Lower leg skin (tissue), 4 donors: ENCODE results near the gene GCLC. TPM values are rescaled to one million over a fixed set of nuclear protein-coding genes. Genes with fewer than 3 reads are reported as not detected.
A peak's percentile ranks its signal among the peaks of the same experiment; 100 is the strongest.

Source experiments
- DNase-seq, 2 donors: peaks; one replicate each; pipeline ENCODE4 v3.0.0-alpha.2; 2019; ENCODE audit warnings: low spot score in 2 of 2
- H3K4me3 ChIP-seq: fragments of 200-600 bp; sonication (generic); 2 replicates; pipeline ENCODE4 v1.5.1; 2017; ENCODE audit warnings: mild to moderate bottlenecking, low read depth; ENCODE audit not compliant: poor library complexity, severe bottlenecking
- POLR2A ChIP-seq, 2 donors: fragments of 450-650 bp; IDR thresholded peaks; one replicate each; pipeline ENCODE4 v1.6.1; 2016 to 2017; ENCODE audit warnings: antibody characterized with exemption in 2 of 2, mild to moderate bottlenecking in 1 of 2, moderate library complexity in 1 of 2
- WGBS, 2 donors: methylation state at CpG; one replicate each; pipeline ENCODE4 v1.1.5; 2018; 5-methylcytosine and 5-hydroxymethylcytosine counted together
- intact Hi-C: fragments of 100-400 bp; cut with DNase I; formaldehyde crosslinking; loops from one replicate; pipeline ENCODE4 v1.15.0; 2023; ENCODE audit warnings: low total_unique reads
- total RNA-seq, 4 donors: library from RNA; depleted of rRNA; stranded (reverse); fragments of >200 nt; gene quantifications; one replicate each; pipeline ENCODE4 v1.1.0, GENCODE V29; 2016
- TF ChIP-seq, protein P1 (sequence below), 3 donors: fragments of 450-650 bp; IDR thresholded peaks; one replicate each; pipeline ENCODE4 v1.5.1; 2016; ENCODE audit warnings: antibody characterized with exemption in 3 of 3, mild to moderate bottlenecking in 3 of 3, moderate library complexity in 2 of 3

GCLC gene
- total RNA-seq, 4 donors from 2014 or later, result 29.2 to 34.1 (median 30.2) TPM

DNA sequence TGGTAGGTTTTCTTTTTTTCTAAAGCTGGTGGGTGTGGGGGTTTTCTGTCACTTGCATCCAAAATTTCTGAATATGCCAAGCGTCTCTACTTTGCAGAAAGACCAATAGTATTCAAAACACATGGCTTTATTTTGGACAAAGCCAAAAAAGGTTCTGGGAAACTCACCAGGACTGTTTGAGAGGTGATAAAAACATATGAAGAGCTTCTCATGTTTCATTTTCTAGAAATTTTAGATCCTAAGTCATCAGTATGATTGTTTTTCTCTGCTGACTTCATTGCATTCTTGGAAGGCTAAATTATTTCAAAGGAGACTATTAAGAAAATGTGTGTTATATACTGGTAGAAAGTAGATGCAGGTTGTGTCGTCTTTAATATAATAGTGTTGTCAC lies 51.3 kb downstream of the GCLC start:
- no peak for DNase-seq
- no peak for TF ChIP-seq POLR2A (IDR thresholded peaks at IDR 0.05)
- TF ChIP-seq, protein P1, sequence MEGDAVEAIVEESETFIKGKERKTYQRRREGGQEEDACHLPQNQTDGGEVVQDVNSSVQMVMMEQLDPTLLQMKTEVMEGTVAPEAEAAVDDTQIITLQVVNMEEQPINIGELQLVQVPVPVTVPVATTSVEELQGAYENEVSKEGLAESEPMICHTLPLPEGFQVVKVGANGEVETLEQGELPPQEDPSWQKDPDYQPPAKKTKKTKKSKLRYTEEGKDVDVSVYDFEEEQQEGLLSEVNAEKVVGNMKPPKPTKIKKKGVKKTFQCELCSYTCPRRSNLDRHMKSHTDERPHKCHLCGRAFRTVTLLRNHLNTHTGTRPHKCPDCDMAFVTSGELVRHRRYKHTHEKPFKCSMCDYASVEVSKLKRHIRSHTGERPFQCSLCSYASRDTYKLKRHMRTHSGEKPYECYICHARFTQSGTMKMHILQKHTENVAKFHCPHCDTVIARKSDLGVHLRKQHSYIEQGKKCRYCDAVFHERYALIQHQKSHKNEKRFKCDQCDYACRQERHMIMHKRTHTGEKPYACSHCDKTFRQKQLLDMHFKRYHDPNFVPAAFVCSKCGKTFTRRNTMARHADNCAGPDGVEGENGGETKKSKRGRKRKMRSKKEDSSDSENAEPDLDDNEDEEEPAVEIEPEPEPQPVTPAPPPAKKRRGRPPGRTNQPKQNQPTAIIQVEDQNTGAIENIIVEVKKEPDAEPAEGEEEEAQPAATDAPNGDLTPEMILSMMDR (IDR thresholded peaks at IDR 0.05), result no peak
- no peak overlapping the region for H3K4me3 ChIP-seq
- intact Hi-C loops, result loop anchor here (10.0 kb wide), 1 partner anchor 231 kb away; no protein-coding TSS in a partner anchor
- 53 to 60% methylated on average over 2 of the region's 2 CpGs for whole genome bisulfite sequencing, 2 donors

DNA sequence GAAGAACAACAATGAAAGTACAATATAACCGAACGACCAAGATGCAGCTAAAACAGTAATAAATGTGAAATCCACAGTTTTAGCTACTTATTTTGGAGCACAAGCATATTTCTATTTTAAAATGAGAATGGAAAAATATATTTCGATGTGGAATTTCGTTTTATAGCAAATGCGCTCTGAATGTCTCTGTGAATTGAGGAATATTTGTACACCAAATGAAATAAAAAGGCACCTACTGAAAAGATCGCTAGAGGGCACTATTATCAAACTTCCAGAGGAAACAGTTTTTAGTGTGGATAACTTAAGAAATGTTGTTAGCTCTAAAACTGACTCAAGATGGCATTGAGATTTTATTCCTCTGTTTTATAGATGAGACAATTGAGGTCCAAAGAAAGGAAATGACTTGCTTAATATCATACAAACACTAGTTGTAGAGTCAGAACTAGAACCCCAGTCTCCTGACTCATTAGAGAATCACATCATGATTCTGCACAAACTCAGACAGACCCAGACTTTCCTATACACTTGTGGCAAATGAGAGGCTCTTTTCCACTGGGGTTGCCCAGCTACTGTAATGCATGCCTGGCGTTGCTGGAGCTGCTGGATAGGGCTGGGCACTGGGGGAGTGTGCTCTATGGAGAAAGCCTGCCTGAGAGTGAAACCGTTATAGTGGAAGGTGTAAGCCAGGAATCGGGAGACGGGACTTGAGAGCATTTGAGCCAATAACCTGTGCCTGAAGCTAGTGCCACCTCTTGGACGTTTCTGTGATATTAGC lies 51.9 kb downstream of the GCLC start:
- DNase-seq, result no peak
- WGBS, 2 donors, result 19 to 23% methylated on average over 11 of the region's 11 CpGs
- intact Hi-C loops, result loop anchor here (10.0 kb wide), 1 partner anchor 232 kb away; no protein-coding TSS in a partner anchor

DNA sequence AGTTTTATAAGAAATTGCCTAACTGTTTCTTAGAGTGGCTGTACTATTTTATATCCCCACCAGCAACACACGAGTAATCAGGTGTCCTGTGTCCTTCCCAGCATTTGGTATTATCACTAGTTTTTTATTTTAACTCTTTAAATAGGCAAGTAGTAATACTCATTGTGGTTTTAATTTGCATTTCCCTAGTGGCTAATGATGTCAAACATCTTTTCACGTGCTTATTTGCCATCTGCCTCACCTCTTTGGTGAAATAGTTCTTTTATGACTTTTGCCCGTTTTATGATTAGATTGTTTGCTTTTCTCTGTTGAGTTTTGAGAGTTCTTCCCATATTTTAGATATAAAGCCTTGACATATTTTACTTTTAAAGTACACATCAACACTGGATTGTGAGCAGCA lies 57.8 kb downstream of the GCLC start:
- TF ChIP-seq POLR2A (IDR thresholded peaks at IDR 0.05), result no peak
- TF ChIP-seq, protein P1 (IDR thresholded peaks at IDR 0.05), result no peak
- intact Hi-C loops, result no loop called here
- WGBS, 2 donors, result 29% methylated on average over 3 of the region's 3 CpGs
- no peak overlapping the region for H3K4me3 ChIP-seq
- no peak for DNase-seq

More for the DNA sequence above, 51.9 kb downstream of the GCLC start:
- H3K4me3 ChIP-seq, result no peak overlapping the region
- TF ChIP-seq POLR2A (IDR thresholded peaks at IDR 0.05), result no peak
- TF ChIP-seq, protein P1 (IDR thresholded peaks at IDR 0.05), result no peak

DNA sequence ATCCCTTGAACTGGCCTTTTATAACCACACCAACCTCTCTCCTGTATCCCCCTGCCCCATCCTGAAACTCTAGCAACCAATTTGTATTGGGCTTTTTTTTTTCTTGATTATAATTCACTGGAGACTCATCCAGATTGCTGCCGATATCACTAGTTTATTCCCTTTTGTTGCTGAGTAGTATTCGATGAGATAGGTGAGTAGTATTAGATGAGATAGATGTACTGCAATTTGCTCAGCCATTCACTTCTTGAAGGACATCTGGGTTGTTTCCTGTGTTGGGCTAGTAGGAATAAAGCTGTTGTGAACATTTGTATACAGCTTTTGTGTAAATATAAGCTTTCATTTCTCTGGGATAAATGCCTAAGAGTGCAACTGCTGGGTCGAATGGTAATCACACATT lies 58.2 kb downstream of the GCLC start:
- 75 to 81% methylated on average over 3 of the region's 3 CpGs for WGBS, 2 donors
- TF ChIP-seq, protein P1 (IDR thresholded peaks at IDR 0.05), result no peak
- no peak for TF ChIP-seq POLR2A (IDR thresholded peaks at IDR 0.05)
- intact Hi-C loops, result no loop called here
- H3K4me3 ChIP-seq, result no peak overlapping the region
- DNase-seq, result no peak

DNA sequence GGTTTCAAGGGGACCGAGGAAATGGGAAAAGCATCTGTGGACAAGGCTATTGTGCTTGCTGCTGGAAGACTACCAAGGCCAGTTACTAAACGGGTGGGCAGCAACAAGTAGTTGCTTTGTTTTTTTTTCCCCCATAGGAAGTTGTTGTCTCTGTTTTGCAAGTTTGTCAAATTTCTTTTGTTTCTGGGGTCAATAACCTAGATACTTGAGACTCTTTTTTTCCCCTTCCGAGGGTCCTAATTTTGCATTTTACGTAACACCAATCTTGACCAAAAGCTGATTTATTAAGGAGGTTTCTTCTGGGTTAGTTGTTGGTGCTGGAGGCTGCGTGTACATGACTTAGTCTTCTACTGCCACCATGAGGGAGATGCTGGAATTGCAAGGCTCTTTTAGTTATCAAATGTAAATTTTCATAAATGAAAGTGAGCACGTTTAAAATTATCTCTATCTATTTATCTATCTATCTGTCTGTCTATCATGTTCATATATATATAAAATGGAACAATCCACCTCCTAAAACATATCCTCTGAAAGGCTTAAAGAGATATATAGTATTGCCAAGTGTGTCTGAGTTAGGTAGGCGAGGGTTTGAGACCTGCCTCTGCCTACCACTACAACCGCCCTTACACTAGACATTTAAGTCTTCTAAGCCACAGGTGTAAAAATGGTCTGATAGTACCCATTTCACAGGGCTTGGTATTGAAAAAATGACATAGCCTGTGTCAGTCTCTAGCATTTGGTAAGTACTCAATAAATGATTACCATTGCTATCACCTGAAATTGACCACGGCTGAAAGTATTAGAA lies 60.2 kb downstream of the GCLC start:
- WGBS, 2 donors, result 24 to 26% methylated on average over 9 of the region's 9 CpGs
- TF ChIP-seq, protein P1 (IDR thresholded peaks at IDR 0.05), result peak in 1 of 3 donors; percentile 84
- TF ChIP-seq POLR2A (IDR thresholded peaks at IDR 0.05), result no peak

More for the DNA sequence above, 60.2 kb downstream of the GCLC start:
- H3K4me3 ChIP-seq, result no peak overlapping the region
- intact Hi-C loops, result loop anchor here (5.0 kb wide), 1 partner anchor 317 kb away; no protein-coding TSS in a partner anchor
- peak in 1 of 2 donors; percentile 84 for DNase-seq
